BJ (cell line): Measurements from ENCODE around the gene TRIP4. TPM values are rescaled to one million over a fixed set of nuclear protein-coding genes. Genes with fewer than 3 reads are reported as not detected.

Experiments used
- CTCF ChIA-PET: fragments of 350-600 bp; formaldehyde crosslinking; extraction: SDS; loops from one replicate; lab custom pipeline; 2021; ENCODE audit warnings: antibody characterized with exemption, inconsistent platforms; lab: Yijun Ruan, JAX
- POLR2A ChIA-PET: fragments of 300-600 bp; sonication (Branson Sonifier 250); formaldehyde crosslinking; extraction: SDS; loops from one replicate; lab custom pipeline; 2021; ENCODE audit warnings: antibody characterized with exemption; lab: Charles Lee
- DNase-seq: peaks from one replicate; pipeline ENCODE4 v3.0.0-alpha.2; 2011; ENCODE audit warnings: low read depth
- H3K27me3 ChIP-seq: 2 replicates; pipeline ENCODE4 v1.6.0; 2011; ENCODE audit warnings: low read length; ENCODE audit not compliant: control insufficient read depth, insufficient read depth
- H3K36me3 ChIP-seq: 2 replicates; pipeline ENCODE4 v1.5.1; 2011; ENCODE audit warnings: low read length; ENCODE audit not compliant: control insufficient read depth, insufficient read depth
- H3K4me3 ChIP-seq: 2 replicates; pipeline ENCODE4 v1.5.1; 2011; ENCODE audit warnings: low read depth, mild to moderate bottlenecking, control low read depth, low read length
- polyA plus RNA-seq: library from polyadenylated mRNA; depleted of rRNA; stranded (reverse); fragments of >200 nt; gene quantifications from 2 replicates; pipeline ENCODE4 v1.2.3, GENCODE V29; 2011
- TF ChIP-seq, protein P1 (sequence below): IDR thresholded peaks from 2 replicates; pipeline ENCODE4 v1.5.1; 2011; ENCODE audit warnings: low read depth, mild to moderate bottlenecking, control low read depth, inconsistent platforms, low read length, moderate library complexity; ENCODE audit not compliant: insufficient read depth

Gene TRIP4
- polyA plus RNA-seq, 1 experiment = 14.3 TPM

- peak; percentile 35 for DNase-seq
- POLR2A ChIA-PET = no interaction called here
- Histone ChIP-seq H3K27me3 (no peaks in the 10 kb centered on the region), H3K36me3 (no peaks in the 10 kb centered on the region), H3K4me3 (peak overlapping the region; percentile 68)
- CTCF ChIA-PET = interaction anchor here (1.4 kb wide), 1 partner anchor 12 kb away, joined by 4 read pairs; no protein-coding TSS in a partner anchor
- TF ChIP-seq, protein P1, sequence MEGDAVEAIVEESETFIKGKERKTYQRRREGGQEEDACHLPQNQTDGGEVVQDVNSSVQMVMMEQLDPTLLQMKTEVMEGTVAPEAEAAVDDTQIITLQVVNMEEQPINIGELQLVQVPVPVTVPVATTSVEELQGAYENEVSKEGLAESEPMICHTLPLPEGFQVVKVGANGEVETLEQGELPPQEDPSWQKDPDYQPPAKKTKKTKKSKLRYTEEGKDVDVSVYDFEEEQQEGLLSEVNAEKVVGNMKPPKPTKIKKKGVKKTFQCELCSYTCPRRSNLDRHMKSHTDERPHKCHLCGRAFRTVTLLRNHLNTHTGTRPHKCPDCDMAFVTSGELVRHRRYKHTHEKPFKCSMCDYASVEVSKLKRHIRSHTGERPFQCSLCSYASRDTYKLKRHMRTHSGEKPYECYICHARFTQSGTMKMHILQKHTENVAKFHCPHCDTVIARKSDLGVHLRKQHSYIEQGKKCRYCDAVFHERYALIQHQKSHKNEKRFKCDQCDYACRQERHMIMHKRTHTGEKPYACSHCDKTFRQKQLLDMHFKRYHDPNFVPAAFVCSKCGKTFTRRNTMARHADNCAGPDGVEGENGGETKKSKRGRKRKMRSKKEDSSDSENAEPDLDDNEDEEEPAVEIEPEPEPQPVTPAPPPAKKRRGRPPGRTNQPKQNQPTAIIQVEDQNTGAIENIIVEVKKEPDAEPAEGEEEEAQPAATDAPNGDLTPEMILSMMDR = no peak
Measured at GRCh38 chr15:64460724-64461720, 73.4 kb downstream of the TRIP4 start.

DNA sequence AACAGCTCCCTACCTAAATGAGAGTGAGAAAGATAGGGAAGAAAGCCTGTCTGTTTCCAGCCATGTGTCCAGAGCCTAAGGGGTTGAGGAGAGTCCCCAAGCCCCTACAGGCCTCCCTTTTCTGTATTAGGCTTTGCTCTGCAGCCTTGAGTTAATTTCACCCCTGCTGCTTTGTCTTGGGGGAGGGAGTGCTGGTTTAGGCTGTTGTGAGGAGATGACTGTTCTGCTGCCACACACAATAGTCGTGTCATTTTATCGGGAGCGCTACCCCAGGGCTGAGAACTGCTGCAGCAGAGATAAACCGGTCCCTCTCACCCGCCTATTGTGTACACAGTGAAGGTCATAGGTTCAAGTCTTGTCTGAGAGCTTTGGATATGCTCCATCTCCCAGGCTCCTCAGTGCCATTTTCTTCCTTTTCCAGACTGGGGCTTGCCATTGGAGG is 74.1 kb downstream of the TRIP4 start:
- Histone ChIP-seq H3K4me3 (peak overlapping the region; percentile 68), H3K27me3 (no peaks in the 10 kb centered on the region), H3K36me3 (no peaks in the 10 kb centered on the region)
- DNase-seq = no peak
- ChIA-PET POLR2A (no interaction called here), CTCF (no interaction called here)
- TF ChIP-seq, protein P1 = no peak

DNA sequence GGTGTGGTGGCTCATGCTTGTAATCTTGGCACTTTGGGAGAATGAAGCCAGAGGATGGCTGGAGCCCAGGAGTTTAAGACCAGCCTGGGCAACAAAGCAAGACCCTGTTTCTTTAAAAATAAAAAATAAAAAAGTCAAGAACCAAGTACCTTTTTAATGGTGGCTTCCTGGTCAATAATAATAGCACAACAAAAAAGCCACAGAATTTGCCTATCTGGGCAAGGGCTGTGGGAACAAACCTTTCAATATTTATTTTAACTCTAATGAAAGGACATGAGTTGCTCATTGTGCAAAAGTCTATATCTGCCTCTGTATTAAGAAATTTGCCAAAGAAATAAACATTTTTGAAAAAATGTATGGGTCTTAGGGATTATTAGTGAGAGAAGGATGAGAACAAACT is 74.9 kb downstream of the TRIP4 start:
- H3K4me3 ChIP-seq = no peak overlapping the region
- no peaks in the 10 kb centered on the region for H3K27me3 ChIP-seq
- DNase-seq = no peak
- POLR2A ChIA-PET = no interaction called here
- no peaks in the 10 kb centered on the region for H3K36me3 ChIP-seq
- TF ChIP-seq, protein P1 = no peak
- CTCF ChIA-PET = no interaction called here

DNA sequence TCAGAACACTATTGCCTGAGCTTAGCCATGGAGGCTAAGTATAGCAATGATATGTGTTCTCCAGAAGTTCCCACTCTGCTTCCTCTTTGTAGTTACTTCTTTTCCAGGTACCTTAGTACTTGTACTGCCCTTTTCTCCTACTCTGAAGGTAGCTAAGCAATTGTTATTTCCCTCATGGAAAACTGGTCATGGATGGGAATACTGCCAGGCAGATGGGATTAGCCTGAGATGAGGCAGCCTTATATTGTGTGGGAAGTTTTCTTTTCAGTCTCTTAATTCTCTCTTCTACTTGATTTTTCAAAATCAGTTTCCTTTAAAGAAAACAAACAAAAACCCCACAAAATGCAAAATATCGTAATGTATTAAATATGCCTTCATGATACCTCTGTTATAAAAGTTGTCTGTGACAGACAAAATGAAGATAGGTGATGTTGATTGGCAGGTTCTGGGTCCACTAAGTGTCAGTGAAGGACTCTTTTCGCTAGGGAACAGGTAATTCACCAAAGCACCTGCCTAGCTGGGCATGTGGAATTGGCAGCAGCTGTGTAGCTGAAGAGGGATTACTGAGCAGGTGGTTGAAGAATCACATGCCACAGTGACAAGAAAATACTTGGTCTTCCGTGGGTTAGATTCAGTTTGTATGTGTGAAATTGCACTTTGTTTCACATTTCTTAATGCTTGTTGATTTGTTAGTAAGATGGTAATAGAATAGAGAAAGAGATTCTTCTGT is 76.8 kb downstream of the TRIP4 start:
- Histone ChIP-seq H3K4me3 (no peak overlapping the region), H3K27me3 (no peaks in the 10 kb centered on the region), H3K36me3 (peaks cover 1% of the 10 kb centered on the region; the same call in 1 of the 2 replicates)
- ChIA-PET POLR2A (no interaction called here), CTCF (no interaction called here)
- no peak for DNase-seq
- TF ChIP-seq, protein P1 = no peak
